Endothelial cell of umbilical vein (primary cell): Measurements from ENCODE around the gene KCNQ2. TPM values are rescaled to one million over a fixed set of nuclear protein-coding genes. Genes with fewer than 3 reads are reported as not detected.

Experiments used
- BruUV-seq: library from RNA; stranded (reverse); fragments of 400-500 nt; replicated peaks from 2 replicates; lab custom pipeline; 2021; lab: Mats Ljungman, UMichigan
- CTCF ChIA-PET: fragments of 300-600, 350-600 bp; sonication (Branson Sonifier 250); formaldehyde crosslinking; loops from one replicate; lab custom pipeline; 2021; ENCODE audit warnings: antibody characterized with exemption, inconsistent platforms; lab: Charles Lee
- POLR2A ChIA-PET: fragments of 300-600, 350-600 bp; sonication (Branson Sonifier 250); formaldehyde crosslinking; loops from one replicate; lab custom pipeline; 2021; ENCODE audit warnings: antibody characterized with exemption, inconsistent platforms; lab: Charles Lee
- DNase-seq: peaks from one replicate; pipeline ENCODE4 v3.0.0-alpha.2; 2011; ENCODE audit warnings: low read depth, low spot score
- FAIRE-seq: peaks from 2 replicates; lab custom pipeline; 2011; peaks lifted over from hg19 to GRCh38; lab: Jason Lieb, UNC
- H2AFZ ChIP-seq: 2 replicates; pipeline ENCODE4 v1.6.0; 2012; ENCODE audit warnings: low read depth, low read length, control low read depth, inconsistent platforms
- H3K27ac ChIP-seq: 2 replicates; pipeline ENCODE4 v1.5.1; 2011; ENCODE audit warnings: low read depth, mild to moderate bottlenecking, control low read depth, low read length, moderate library complexity; ENCODE audit not compliant: insufficient read depth
- H3K27me3 ChIP-seq, 2 experiments: 2 replicates each; pipeline versions ENCODE4 v1.6.0 to v1.6.1; 2011; ENCODE audit warnings: low read length in 2 of 2, mixed read lengths in 1 of 2; ENCODE audit not compliant: control insufficient read depth in 2 of 2, insufficient read depth in 2 of 2
- H3K36me3 ChIP-seq, 2 experiments: 2 replicates in 1 of 2; 3 replicates in 1 of 2; pipeline ENCODE4 v1.5.1; 2011; ENCODE audit warnings: low read length in 2 of 2, mild to moderate bottlenecking in 1 of 2, moderate library complexity in 1 of 2; ENCODE audit not compliant: control insufficient read depth in 2 of 2, insufficient read depth in 2 of 2; ENCODE audit errors: extremely low read depth in 1 of 2
- H3K4me1 ChIP-seq: 3 replicates; pipeline ENCODE4 v1.5.1; 2011; ENCODE audit warnings: mild to moderate bottlenecking, low read length; ENCODE audit not compliant: control insufficient read depth, insufficient read depth; ENCODE audit errors: extremely low read depth
- H3K4me2 ChIP-seq: 2 replicates; pipeline ENCODE4 v1.6.1; 2011; ENCODE audit warnings: low read length, control low read depth, mixed read lengths; ENCODE audit not compliant: insufficient read depth
- H3K4me3 ChIP-seq, 3 experiments: fragments of 200-600 bp in 1 of 3; sonication (generic), shearing (Covaris generic) in 1 of 3; replicated peaks in 1 of 3; 2 replicates each; pipeline ENCODE4 v1.5.1; 2011 to 2016; ENCODE audit warnings: control low read depth in 3 of 3, low read length in 3 of 3, mild to moderate bottlenecking in 2 of 3, inconsistent platforms in 1 of 3, low read depth in 1 of 3, moderate library complexity in 1 of 3; ENCODE audit not compliant: insufficient read depth in 1 of 3
- H3K79me2 ChIP-seq: 2 replicates; pipeline ENCODE4 v1.6.0; 2012; ENCODE audit warnings: low read length, inconsistent platforms; ENCODE audit not compliant: control insufficient read depth, insufficient read depth
- H3K9ac ChIP-seq: replicated peaks from 2 replicates; pipeline ENCODE3; 2011; ENCODE audit warnings: low read length, control low read depth; ENCODE audit not compliant: insufficient read depth; ENCODE audit errors: extremely low read depth
- H3K9me1 ChIP-seq: replicated peaks from 3 replicates; pipeline ENCODE4 v1.6.0; 2011; ENCODE audit warnings: mild to moderate bottlenecking, low read length; ENCODE audit not compliant: control insufficient read depth, insufficient read depth; ENCODE audit errors: extremely low read depth
- H3K9me3 ChIP-seq: replicated peaks from 2 replicates; pipeline ENCODE4 v1.5.1; 2012; ENCODE audit warnings: low read length, inconsistent platforms; ENCODE audit not compliant: control insufficient read depth, insufficient read depth
- H4K20me1 ChIP-seq: replicated peaks from 2 replicates; pipeline ENCODE3; 2011; ENCODE audit warnings: mild to moderate bottlenecking, low read length; ENCODE audit not compliant: control insufficient read depth, insufficient read depth; ENCODE audit errors: extremely low read depth
- CTCF ChIP-seq, 2 donors: IDR thresholded peaks; 1 replicate in 1 of 2; 2 replicates in 1 of 2; pipeline ENCODE4 v1.5.1; 2011; ENCODE audit warnings: low read length in 2 of 2, mild to moderate bottlenecking in 2 of 2, moderate library complexity in 2 of 2, control low read depth in 1 of 2, inconsistent platforms in 1 of 2, low read depth in 1 of 2; ENCODE audit not compliant: insufficient read depth in 1 of 2; ENCODE audit errors: extremely low read depth in 1 of 2
- EZH2 ChIP-seq: IDR thresholded peaks from 2 replicates; pipeline ENCODE4 v1.6.1; 2012; ENCODE audit warnings: borderline replicate concordance, low read depth, mild to moderate bottlenecking, moderate library complexity, low read length, inconsistent platforms; ENCODE audit not compliant: severe bottlenecking
- FOS ChIP-seq: IDR thresholded peaks from 2 replicates; pipeline ENCODE4 v1.6.1; 2011; ENCODE audit warnings: mild to moderate bottlenecking, low read length, moderate library complexity, borderline replicate concordance; ENCODE audit not compliant: insufficient read depth
- GATA2 ChIP-seq: IDR thresholded peaks from 2 replicates; pipeline ENCODE4 v1.7.0; 2011; ENCODE audit warnings: low read depth, mild to moderate bottlenecking, moderate library complexity, mixed read lengths, low read length; ENCODE audit not compliant: insufficient read length, insufficient read depth
- JUN ChIP-seq: IDR thresholded peaks from 2 replicates; pipeline ENCODE4 v1.6.1; 2011; ENCODE audit warnings: borderline replicate concordance, low read depth; ENCODE audit not compliant: insufficient read length, insufficient read depth
- MAX ChIP-seq: IDR thresholded peaks from 2 replicates; pipeline ENCODE4 v1.6.1; 2011; ENCODE audit not compliant: insufficient read depth, insufficient read length
- MYC ChIP-seq: IDR thresholded peaks from one replicate; pipeline ENCODE4 v1.6.1; 2011; ENCODE audit warnings: mild to moderate bottlenecking, low read depth, low read length
- POLR2A ChIP-seq: IDR thresholded peaks from 2 replicates; pipeline ENCODE4 v1.6.1; 2012; ENCODE audit warnings: low read depth, mild to moderate bottlenecking, control low read depth, low read length
- POLR2AphosphoS5 ChIP-seq: IDR thresholded peaks from 2 replicates; pipeline ENCODE4 v1.6.1; 2012; ENCODE audit warnings: low read depth, mild to moderate bottlenecking, control low read depth, low read length, moderate library complexity; ENCODE audit not compliant: insufficient read depth
- dilution Hi-C: fragments of 300-500 bp; cut with MboI; formaldehyde crosslinking; loops from one replicate; pipeline ENCODE4 v1.15.0; 2019; ENCODE audit warnings: low sequenced_read_pairs; ENCODE audit not compliant: extremely low pct_ligation_motif_present
- intact Hi-C: fragments of 100-400 bp; cut with micrococcal nuclease; formaldehyde crosslinking; loops from one replicate; pipeline ENCODE4 v1.10.0; 2022
- polyA plus RNA-seq, 4 experiments: library from polyadenylated mRNA; depleted of rRNA in 3 of 4; stranded (reverse) in 3 of 4; unstranded in 1 of 4; fragments of >200 nt; gene quantifications; 2 replicates each; pipeline versions ENCODE4 v1.2.1 to v1.2.3, GENCODE V29; 2011 to 2012; ENCODE audit warnings: missing spikeins in 1 of 4
- total RNA-seq: library from RNA; stranded (reverse); gene quantifications from 2 replicates; pipeline ENCODE4 v1.2.3, GENCODE V29; 2021

Gene KCNQ2
- total and polyA plus RNA-seq, 2 donors (not counting 3 experiments of a cell fraction or from before 2014, with no cell fraction given) = not detected

GRCh38 chr20:63361519-63362435 lies 110.7 kb downstream of the KCNQ2 start:
- H3K27me3 ChIP-seq = peaks cover 9 to 15% of the 10 kb centered on the region in 2 experiments
- no peak overlapping the region for H3K4me3 ChIP-seq
- no peaks in the 10 kb centered on the region for H3K79me2 ChIP-seq
- CTCF ChIA-PET = interaction anchor here (0.7 to 2.6 kb wide), 3 partner anchors 9 to 52 kb away, joined by 4 to 8 read pairs (median 6); no protein-coding TSS in a partner anchor
- H3K27ac ChIP-seq = no peak overlapping the region
- no peak overlapping the region for H3K4me2 ChIP-seq
- no peaks in the 10 kb centered on the region for H3K9me3 ChIP-seq
- DNase-seq (no peak), FAIRE-seq (no peak)
- no peak overlapping the region for H3K9ac ChIP-seq
- BruUV-seq = no TSS peak
- no peaks in the 10 kb centered on the region for H3K9me1 ChIP-seq
- no peaks in the 10 kb centered on the region for H3K4me1 ChIP-seq
- dilution Hi-C loops = no loop called here
- intact Hi-C loops = no loop called here
- TF ChIP-seq POLR2A = no peak
- no peak for TF ChIP-seq GATA2
- TF ChIP-seq JUN = no peak
- POLR2A ChIA-PET = interaction anchor here (0.7 kb wide), 1 partner anchor 619 kb away, joined by 3 read pairs; the partner anchor contains the start of gene PRPF6
- no peaks in the 10 kb centered on the region for H3K36me3 ChIP-seq
- no peak overlapping the region for H2AFZ ChIP-seq
- H4K20me1 ChIP-seq = no peaks in the 10 kb centered on the region

- BruUV-seq = no TSS peak
- FAIRE-seq = no peak
- ChIA-PET CTCF (interaction anchor here (2.5 to 2.6 kb wide), 2 partner anchors 17 to 51 kb away, joined by 6 to 8 read pairs; no protein-coding TSS in a partner anchor), POLR2A (no interaction called here)
- peaks cover 9 to 15% of the 10 kb centered on the region in 2 experiments for H3K27me3 ChIP-seq
- H3K9me1 ChIP-seq = no peaks in the 10 kb centered on the region
- dilution Hi-C loops (no loop called here), intact Hi-C loops (no loop called here)
- H4K20me1 ChIP-seq = no peaks in the 10 kb centered on the region
- no peak for DNase-seq
- TF ChIP-seq JUN = no peak
- TF ChIP-seq POLR2A = no peak
- TF ChIP-seq MYC = no peak
- no peak for TF ChIP-seq GATA2
- no peak for TF ChIP-seq POLR2AphosphoS5
- no peak for TF ChIP-seq CTCF (IDR thresholded peaks at IDR 0.05; ENCODE audit: extremely low read depth in 1 of 2, insufficient read depth in 1 of 2, low read depth in 1 of 2, low read length in 2 of 2)
- no peak for TF ChIP-seq MAX
- TF ChIP-seq EZH2 = no peak
- no peak for TF ChIP-seq FOS
- H3K27ac ChIP-seq = no peak within 1 kb of the TSS
- no peaks in the 10 kb centered on the region for H3K4me1 ChIP-seq
- H3K4me2 ChIP-seq = no peak within 1 kb of the TSS
- no peaks in the 10 kb centered on the region for H3K9me3 ChIP-seq
- H2AFZ ChIP-seq = no peak within 1 kb of the TSS
- H3K36me3 ChIP-seq = no peaks in the 10 kb centered on the region
- no peak within 1 kb of the TSS for H3K4me3 ChIP-seq
- H3K79me2 ChIP-seq = no peaks in the 10 kb centered on the region
- no peak within 1 kb of the TSS for H3K9ac ChIP-seq
Measured at GRCh38 chr20:63360850-63361518, 111.5 kb downstream of the KCNQ2 start, which contains the start of gene CHRNA4. TSS of gene CHRNA4 (minus strand) at chr20:63361349. CDS start at chr20:63361165, 184 bp downstream.
